AG09309 (cell line): ENCODE data around the gene AHSP.

Source experiments
- DNase-seq: peaks from one replicate; pipeline ENCODE4 v3.0.0-alpha.2; 2010; ENCODE audit warnings: low read depth
- H3K4me3 ChIP-seq: 2 replicates; pipeline ENCODE4 v1.5.1; 2011; ENCODE audit warnings: mild to moderate bottlenecking, low read depth, low read length, moderate library complexity; ENCODE audit not compliant: control insufficient read depth
- TF ChIP-seq, protein P1 (sequence below): IDR thresholded peaks from 2 replicates; pipeline ENCODE4 v1.5.1; 2011; ENCODE audit warnings: mild to moderate bottlenecking, low read depth, low read length, inconsistent platforms; ENCODE audit not compliant: insufficient read depth, control insufficient read depth; ENCODE audit errors: missing control alignments

The AHSP gene

DNA sequence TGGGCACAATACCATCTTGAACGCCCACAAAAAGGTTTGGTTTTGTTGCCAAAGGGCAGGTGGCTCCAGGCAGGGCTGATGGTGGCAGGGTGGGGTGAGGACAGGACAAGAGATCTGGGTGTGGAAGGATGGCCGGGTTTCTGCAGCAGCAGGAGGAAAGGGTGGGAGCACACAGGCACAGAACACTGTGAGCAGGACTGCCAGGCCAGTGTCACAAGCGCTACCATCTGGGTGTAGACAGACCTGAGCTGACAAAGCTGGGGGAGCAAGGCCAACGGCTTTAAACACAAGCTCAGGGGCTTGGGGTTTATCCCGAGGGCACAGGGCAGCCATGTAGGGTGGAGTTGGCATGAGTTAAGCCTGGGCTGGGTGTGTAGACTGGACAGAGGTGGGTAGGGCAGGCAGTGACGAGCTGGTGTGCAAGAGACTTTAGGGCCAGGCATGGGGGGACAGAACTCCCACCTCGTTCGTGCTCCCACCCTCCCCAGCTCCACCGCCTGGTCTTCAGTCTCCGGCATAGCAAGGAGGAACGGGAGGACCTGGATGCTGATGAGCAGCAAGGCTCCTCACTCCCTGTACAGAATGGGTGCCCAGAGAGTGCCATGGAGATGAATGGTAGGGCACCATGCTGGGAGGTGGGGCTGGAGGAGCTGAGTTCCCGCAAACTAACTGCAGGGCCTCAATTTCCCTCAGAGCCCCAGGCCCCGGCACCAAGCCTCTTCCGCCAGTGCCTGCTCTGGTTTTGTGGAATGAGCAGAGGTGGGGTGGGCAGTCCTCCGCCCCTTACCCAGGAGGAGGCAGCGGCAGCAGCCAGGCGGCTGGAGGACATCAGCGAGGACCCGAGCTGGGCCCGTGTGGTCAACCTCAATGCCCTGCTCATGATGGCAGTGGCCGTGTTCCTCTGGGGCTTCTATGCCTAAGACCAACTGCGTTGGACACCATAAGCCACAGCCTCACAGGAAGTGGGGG lies 37.8 kb upstream of the AHSP start:
- no peak for DNase-seq
- H3K4me3 ChIP-seq: no peak overlapping the region
- TF ChIP-seq, protein P1, sequence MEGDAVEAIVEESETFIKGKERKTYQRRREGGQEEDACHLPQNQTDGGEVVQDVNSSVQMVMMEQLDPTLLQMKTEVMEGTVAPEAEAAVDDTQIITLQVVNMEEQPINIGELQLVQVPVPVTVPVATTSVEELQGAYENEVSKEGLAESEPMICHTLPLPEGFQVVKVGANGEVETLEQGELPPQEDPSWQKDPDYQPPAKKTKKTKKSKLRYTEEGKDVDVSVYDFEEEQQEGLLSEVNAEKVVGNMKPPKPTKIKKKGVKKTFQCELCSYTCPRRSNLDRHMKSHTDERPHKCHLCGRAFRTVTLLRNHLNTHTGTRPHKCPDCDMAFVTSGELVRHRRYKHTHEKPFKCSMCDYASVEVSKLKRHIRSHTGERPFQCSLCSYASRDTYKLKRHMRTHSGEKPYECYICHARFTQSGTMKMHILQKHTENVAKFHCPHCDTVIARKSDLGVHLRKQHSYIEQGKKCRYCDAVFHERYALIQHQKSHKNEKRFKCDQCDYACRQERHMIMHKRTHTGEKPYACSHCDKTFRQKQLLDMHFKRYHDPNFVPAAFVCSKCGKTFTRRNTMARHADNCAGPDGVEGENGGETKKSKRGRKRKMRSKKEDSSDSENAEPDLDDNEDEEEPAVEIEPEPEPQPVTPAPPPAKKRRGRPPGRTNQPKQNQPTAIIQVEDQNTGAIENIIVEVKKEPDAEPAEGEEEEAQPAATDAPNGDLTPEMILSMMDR: no peak

DNA sequence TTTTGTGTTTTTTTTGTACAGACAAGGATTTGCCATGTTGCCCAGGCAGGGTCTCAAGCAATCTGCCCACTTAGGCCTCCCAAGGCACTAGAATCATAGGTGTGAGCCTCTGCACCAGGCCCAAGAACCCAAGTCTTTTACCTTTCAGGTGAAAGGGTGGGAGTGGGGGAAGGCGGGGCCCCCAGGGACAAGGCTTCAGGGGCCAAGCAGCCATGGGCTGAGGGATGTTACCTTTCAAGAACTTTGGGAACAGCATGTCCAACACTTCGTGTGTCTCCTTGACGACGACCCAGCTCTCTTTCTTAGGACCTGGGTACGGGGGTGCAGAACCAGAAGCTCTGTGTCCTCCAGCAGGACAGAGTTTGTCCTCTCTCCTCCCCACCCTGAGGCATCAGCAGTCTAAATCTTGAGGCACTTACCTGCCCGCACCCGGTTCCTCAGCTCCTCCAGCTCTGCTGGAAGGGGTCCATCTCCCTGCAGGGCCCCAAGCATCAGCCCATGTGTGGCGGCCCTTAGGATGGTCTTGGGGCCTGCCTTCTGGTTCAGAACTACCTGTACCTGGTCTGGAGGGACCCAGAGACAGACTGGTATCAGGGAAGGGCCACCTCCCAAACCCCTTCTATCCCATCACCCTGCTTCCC lies 35.8 kb upstream of the AHSP start:
- TF ChIP-seq, protein P1: no peak
- no peak for DNase-seq
- H3K4me3 ChIP-seq: no peak overlapping the region

DNA sequence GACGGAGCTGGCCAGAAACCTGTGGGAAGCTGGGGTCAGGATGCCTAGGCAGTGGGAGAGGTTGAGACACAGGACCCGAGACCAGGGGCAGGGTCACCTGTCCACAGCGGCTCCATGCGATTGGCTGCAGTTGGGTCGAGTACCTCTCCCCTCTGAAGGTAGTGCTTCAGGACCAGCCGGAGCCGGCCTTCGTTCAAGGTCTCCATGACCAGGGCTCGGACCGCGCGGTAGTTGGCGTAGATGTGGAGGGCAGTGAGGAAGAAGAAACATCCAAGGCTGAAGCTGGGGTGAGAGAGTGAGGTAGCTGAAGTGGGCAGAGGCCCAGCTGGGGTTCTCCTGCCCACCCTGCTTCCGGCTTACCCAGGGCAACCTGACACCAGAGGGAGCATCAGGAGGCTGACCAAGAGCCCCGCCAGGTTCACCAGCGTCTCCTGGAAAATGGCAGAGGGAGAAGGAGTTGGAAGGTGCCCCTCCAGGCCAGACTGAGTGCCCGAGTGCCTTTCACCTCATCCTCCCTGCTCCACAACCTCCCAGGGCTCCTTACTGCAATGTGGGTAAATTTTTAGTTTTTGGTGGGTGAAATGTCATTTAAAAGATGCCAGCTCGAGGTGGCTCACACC lies 34.1 kb upstream of the AHSP start:
- H3K4me3 ChIP-seq: no peak overlapping the region
- TF ChIP-seq, protein P1: no peak
- no peak for DNase-seq

DNA sequence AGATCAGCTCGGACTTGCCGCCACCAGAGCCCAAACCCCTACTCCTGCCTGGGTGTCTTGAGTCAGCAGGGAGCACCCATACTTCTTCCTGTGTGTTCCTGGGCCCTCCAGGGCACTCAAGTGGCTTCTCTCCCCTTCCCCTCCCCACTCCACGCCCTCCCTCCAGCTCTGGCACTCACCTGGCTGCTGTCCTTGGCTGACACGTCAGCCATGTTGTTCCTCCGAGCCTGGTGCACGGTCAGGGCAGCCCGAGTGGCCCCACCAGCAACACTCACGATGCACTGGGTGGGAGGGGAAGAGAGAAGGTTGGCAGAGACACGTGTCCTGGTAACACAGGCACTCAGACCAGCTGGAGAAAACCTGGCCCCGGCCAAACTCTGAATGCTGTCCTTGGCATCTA lies 31.0 kb upstream of the AHSP start:
- DNase-seq: no peak
- TF ChIP-seq, protein P1: no peak
- no peak overlapping the region for H3K4me3 ChIP-seq

DNA sequence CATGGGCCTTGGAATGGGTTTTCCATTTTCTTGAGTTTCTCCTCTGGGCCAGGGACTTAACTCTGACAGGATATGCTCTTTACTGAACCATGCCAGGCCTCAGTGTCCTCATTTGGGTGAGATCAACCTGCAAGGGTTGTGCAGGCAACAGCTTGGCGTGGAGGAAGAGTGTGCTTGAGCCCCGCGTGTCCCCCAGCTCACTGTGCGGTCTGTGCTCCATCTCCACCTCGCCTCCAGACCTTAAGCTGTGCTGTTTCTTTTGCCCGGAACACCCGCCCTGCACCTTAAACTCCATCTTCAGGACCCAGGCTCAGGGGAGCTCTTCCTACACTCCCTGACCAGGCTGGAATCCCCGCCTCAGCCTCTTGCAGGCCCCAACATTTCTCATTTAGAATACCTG lies 29.2 kb upstream of the AHSP start:
- TF ChIP-seq, protein P1: no peak
- no peak overlapping the region for H3K4me3 ChIP-seq
- no peak for DNase-seq

DNA sequence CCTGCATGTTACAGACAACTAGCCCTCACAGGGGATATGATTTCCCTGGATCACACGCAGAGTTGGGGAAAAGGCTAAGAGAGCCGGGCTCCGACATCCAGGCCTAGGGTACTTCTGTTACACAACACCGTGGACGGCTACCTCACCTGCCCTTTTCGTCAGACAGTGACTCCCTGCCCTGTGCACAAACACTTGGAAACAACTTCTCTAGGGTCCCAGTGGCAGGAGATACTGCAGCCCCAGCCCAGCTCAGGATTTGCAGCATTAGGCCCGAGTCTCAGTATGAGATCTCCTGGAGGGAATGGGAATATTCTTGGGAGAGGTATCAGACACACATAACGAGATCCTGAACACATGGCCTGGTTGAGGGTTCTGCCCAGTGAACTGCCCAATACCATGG lies 27.8 kb upstream of the AHSP start:
- TF ChIP-seq, protein P1: no peak
- DNase-seq: no peak

More for the DNA sequence above, 27.8 kb upstream of the AHSP start:
- no peak overlapping the region for H3K4me3 ChIP-seq
